Ishikawa (cell line): ENCODE results near the gene OR8H2.

Source experiments
- FOXM1 ChIP-seq: IDR thresholded peaks from 2 replicates; pipeline ENCODE4 v1.6.1; 2012; ENCODE audit warnings: low read depth, borderline replicate concordance
- RAD21 ChIP-seq: IDR thresholded peaks from 2 replicates; pipeline ENCODE4 v1.6.1; 2012; ENCODE audit warnings: low read depth
- TF ChIP-seq, protein P1 (sequence below): IDR thresholded peaks from 2 replicates; pipeline ENCODE4 v1.6.1; 2012

DNA sequence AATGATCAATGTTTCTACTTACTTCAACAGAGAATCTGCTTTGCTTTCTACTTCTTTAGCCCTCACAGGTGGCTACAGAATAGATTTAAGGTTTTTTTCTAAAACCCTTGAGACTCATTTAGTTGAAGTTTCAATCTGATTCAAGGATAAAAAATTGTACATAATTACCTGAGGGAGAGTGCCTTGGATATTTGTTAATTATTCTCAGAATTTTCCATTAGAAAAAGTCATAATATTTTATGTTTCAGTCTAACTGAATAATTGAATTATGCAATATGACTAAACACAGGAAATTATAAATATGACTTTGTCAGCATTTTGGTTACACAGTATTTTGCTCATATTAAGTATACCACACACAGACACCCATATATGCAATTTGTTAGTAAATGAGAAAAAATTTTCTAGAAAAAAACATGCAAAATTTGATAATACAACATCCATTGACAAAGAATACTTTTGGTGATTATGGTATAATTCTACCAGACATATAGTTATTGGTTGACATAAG, 36.7 kb downstream of the OR8H2 start, which contains the start of gene OR8J3:
- no peak for TF ChIP-seq RAD21
- TF ChIP-seq FOXM1: no peak
- TF ChIP-seq, protein P1, sequence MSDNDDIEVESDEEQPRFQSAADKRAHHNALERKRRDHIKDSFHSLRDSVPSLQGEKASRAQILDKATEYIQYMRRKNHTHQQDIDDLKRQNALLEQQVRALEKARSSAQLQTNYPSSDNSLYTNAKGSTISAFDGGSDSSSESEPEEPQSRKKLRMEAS: no peak
